NCI-H345 (cell line): ENCODE data around the gene TSPAN4.
A peak's percentile ranks its signal among the peaks of the same experiment; 100 is the strongest.

ENCODE experiments used
- DNase-seq: peaks from one replicate; lab custom pipeline; 2025; lab: John Stamatoyannopoulos, UW

The TSPAN4 gene

DNA sequence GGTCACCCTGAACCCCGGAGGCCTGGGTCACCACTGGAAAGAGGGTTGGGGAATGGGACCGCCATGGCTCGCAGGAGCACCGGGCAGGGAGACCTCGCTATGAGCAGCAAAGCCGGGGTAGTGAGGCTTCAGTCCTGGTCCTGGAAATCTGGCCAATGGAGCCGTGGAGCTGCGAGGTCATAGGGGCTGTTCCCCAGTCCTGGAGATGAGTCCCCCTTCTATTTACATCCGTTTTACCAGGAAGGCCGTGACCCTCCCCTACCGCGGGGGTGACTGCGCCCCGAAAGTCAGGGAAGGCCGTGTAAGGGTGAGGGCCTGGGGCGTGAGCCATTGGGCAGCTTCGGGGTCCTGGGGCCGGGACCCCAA lies 38.1 kb upstream of the TSPAN4 start:
- no peak for DNase-seq

DNA sequence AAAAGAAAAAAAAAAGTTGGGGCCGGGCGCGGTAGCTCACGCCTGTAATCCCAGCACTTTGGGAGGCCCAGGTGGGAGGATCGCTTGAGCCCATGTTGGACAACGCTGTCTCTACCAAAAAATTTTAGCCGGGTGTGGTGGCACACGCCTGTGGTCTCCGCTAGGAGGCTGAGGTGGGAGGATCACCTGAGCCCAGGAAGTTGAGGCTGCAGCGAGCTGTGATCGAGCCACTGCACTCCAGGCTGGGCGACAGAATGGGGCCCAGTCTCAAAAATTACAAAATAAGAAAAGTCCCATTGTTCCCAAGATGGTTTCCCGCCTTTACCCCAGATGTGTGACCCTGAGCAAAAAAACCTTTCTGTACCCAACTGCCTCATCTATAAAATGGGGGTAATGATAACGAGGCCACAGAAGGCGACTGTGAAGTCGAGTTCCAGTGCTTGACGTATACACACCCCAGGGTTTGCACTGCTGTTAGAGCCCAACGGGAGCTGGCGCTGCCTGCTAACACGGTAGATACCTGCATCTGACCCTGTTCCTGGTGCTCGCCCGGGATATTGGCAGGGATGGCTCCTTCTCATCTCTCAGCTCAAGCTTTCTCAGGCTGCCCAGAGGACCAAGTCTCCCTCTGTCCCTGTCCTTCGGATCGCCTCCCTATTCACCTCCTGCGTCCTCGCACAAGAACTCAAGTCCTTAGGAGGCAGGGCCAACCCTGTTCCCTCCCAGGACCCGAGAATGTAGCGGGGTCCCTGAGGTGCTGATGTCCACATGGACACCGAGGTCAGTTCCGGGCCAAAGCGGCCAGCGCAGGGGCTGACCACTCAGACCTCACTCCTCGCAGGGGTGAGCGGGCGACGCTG lies 34.0 kb upstream of the TSPAN4 start:
- no peak for DNase-seq

GRCh38 chr11:809287-810039 lies 33.2 kb upstream of the TSPAN4 start, which contains the start of gene RPLP2:
TSS of gene RPLP2 (plus strand) at chr11:809967. CDS start at chr11:810235, 268 bp downstream.
- peak; percentile 98 for DNase-seq

- DNase-seq, result no peak
These were observed 32.5 kb upstream of the TSPAN4 start for GRCh38 chr11:810040-810567.

GRCh38 chr11:811446-812245 lies 31.0 kb upstream of the TSPAN4 start:
- DNase-seq, result no peak

DNA sequence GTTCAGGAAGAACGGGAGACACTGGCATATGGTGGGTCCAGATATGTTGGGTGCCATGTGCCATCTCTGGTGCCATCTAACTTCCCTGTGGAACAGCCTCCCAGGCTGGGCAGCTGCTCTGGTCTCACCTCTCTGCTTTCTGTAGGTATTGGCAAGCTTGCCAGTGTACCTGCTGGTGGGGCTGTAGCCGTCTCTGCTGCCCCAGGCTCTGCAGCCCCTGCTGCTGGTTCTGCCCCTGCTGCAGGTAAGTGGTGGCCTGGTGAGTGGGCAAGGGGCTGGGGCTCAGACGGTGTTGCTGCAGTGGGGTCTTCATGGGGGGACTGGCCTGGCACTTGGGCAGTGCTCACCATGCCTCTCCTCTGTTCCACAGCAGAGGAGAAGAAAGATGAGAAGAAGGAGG lies 30.3 kb upstream of the TSPAN4 start:
- no peak for DNase-seq

DNA sequence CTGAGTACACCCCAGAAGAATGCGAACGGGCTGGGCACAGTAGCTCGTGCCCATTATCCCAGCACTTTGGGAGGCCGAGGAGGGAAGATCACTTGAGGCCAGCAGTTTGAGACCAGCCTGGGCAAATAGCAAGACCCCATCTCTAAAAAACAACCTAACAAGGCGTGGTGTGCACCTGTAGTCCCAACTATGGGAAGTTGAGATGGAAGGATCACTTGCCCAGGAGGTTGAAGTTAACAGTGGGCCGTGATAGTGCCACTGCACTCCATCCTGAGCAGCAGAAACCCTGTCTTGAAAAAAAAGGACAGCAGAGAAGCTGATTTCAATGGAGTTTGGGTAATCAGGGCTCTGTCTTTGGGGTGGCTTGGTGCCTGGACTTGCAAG lies 29.6 kb upstream of the TSPAN4 start:
- no peak for DNase-seq

GRCh38 chr11:813456-814096 lies 29.1 kb upstream of the TSPAN4 start:
- DNase-seq, result no peak

GRCh38 chr11:815675-816432 lies 26.8 kb upstream of the TSPAN4 start:
- no peak for DNase-seq

DNA sequence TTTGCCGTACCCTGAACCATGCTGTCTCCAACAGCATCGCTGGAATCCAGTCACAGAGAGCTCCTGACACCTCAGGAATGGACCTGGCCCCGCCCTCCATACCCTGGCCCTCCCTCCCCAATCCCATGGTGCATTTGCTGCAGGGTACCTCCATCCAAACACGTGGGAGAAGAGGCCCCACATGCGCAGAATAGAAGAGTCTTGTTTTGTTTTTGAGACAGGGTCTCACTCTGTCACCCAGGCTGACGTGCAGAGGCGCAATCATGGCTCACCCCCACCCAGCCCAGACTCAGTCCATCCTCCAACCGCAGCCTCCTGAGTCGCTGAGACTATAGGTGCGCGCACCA lies 26.2 kb upstream of the TSPAN4 start:
- no peak for DNase-seq

DNA sequence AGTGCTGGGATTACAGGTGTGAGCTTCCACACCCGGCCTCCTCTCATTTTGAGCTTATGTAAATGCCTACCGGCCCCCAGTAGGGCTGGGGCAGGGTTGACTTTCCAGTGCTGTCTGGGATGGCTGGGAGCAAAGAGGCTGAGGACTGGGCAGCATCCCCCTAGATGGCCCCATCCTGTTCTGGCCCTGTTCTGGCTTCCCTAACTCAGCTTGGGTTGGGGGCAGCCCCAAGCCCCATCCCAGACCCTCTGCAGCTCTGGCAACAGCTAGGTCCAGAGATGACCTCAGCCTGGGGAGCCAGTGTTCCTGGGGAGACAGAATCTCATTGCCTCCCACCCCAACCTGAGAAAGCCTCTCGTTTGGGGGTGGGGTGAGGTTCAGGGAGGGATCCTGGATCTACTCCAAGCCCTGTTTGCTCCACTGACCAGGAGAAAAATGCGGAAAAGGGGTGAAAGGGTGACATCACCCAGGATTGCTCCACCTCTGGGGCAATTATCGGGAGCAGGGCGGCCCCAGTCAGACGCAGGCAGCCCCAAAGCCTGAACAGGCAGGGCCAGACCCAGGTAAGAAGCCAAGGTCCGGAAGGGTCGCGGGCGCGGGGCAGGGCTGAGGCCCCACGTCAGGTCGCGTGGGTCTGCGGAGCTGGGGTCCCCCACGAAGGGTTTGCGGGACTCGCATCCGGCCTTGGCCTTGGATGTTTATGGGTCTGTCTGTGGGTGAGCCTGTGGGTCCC lies 24.1 kb upstream of the TSPAN4 start, which contains the start of gene PNPLA2:
PNPLA2 (plus strand) TSS at position 519 of the 733 bp plus-strand sequence. CDS start 805 bp downstream, outside the sequence.
- DNase-seq, result no peak

DNA sequence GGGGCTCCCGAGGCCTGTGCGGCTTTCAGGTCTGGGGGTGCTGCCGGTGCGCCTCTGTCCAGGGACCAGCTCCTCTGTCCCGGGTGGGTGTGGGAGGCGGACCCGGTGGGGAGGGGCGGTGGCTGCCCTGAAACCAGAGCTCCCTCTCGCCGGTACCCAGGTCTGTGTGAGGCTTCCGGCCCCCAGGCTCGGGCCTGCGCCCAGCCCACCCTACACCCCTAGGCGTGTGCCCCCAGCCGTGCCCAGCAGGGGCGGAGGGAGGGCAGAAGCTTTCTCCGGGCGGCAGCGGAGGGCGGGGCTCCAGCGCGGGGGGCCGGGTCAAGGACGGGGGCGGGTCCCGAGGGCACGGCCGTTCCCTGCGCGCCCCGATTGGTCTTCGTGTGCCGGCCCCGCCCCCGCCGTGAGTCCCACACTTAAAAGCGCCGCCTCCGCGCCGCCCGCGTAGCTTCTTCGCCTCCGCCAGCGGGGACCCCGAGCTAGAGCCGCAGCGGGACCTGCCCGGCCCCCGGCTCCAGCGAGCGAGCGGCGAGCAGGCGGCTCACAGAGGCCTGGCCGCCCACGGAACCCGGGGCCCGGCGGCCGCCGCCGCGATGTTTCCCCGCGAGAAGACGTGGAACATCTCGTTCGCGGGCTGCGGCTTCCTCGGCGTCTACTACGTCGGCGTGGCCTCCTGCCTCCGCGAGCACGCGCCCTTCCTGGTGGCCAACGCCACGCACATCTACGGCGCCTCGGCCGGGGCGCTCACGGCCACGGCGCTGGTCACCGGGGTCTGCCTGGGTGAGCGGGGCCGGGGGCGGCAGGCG lies 23.3 kb upstream of the TSPAN4 start:
- peak; percentile 92 for DNase-seq

DNA sequence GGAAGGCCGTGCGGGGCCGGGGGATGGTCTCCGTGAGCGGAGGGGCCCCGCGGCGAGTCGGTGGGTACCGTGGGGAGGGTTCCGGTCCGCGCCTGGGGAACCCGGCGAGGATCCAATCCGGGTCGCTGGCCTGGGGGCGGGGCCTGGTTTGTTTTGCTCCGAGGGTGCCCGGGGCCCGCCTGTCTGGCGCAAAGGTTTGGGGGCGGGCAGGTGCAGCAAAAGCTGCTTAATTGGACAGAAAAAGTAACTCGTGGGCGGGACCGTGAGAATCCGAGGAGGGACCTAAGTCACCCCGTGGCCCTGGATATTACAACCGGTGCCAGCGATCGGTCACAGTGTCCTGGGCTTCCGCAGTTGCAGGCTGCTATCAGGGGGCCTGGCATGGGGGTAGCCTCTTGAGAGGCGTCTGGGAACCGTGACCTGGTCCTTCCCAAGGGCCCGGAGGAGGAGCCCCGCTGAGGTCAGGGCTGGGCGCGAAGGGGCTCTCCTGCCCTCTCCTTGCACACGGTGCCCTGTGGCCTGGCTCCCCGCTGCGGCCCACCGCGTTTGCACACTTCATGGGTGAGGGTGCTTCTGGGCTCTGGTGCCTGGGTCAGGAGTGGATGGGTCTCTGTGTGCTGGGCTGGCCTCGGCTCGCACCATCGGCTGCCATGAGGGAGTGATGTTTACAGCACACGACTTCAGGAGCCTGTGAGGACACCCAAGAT lies 22.6 kb upstream of the TSPAN4 start:
- peak; percentile 80 for DNase-seq

GRCh38 chr11:820655-821511 lies 21.8 kb upstream of the TSPAN4 start:
- no peak for DNase-seq

DNA sequence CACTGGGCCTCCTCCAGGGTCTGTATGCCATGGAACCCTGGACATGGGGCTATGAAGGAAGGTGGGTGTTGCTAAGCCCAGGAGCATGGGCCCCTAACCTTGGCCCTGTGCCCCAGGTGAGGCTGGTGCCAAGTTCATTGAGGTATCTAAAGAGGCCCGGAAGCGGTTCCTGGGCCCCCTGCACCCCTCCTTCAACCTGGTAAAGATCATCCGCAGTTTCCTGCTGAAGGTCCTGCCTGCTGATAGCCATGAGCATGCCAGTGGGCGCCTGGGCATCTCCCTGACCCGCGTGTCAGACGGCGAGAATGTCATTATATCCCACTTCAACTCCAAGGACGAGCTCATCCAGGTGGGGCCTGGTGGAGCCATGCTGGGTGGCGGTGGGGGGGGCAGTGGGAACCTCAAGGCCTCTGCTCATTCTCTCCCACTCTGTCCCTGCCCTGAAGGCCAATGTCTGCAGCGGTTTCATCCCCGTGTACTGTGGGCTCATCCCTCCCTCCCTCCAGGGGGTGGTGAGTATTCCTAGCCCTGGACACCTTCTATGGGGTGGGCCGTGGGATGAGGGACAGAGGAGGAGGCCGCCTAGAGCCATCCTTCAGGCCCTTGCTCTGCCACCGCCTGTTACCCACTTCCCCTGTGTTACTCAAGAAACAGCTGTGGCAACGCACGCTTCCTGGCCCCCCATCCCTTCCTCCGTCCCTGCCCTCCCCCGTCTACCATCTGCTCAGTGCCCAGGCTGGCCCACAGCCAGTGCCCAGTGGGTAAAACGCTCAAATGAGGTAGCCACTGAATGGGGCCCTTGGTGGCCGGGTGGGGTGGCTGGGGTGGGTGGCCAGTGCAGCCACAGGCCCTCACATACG lies 20.9 kb upstream of the TSPAN4 start:
- DNase-seq, result no peak

GRCh38 chr11:823441-824291 lies 19.0 kb upstream of the TSPAN4 start:
- DNase-seq, result no peak
